ENCODE data around the gene EN2.

EN2 gene

GRCh38 chr7:155414547-155415492, 43.1 kb upstream of the EN2 start:
- DNase-seq (ENCODE audit: low read depth) = no peak
- no peak overlapping the region for H3K4me3 ChIP-seq (ENCODE audit: low read length)
- TF ChIP-seq CTCF (conservative IDR thresholded peaks at IDR 0.05; ENCODE audit: low read length) = no peak

DNA sequence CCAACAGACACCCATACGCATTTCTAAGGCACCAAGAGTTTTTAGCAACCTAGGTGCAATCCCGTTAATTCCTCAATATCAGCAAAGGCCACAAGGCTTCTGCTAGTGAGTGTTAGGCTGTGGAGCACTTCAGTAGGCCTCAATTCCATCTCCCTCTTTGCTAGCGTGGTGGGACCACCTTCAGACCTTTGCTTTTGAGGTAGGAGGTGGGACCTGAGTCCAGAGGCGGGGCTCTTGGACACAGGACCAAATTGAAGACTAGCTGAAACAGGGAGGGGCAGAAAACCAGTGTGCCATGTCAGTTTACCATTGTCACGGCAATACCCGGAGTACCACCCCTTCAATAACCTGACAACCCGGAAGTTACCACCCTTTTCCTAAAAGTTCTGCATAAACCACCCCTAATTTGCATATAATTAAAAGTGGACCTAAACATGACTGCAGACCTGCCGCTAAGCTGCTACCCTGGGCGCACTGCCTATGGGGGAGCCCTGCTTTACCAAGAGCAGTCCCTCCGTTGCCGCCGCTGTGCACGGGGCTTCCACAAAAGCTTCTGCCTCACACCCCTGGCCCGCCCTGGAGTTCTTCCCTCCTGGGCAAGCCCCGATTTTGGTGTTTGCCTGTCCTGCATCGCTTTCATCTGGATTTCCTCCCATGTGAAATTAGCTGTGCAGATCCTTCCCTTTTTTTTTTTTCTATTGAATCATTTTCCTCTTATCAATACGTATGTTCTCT, 41.1 kb upstream of the EN2 start:
- H3K4me3 ChIP-seq (ENCODE audit: low read length) = no peak overlapping the region
- no peak for TF ChIP-seq CTCF (conservative IDR thresholded peaks at IDR 0.05; ENCODE audit: low read length)
- DNase-seq (ENCODE audit: low read depth) = no peak

DNA sequence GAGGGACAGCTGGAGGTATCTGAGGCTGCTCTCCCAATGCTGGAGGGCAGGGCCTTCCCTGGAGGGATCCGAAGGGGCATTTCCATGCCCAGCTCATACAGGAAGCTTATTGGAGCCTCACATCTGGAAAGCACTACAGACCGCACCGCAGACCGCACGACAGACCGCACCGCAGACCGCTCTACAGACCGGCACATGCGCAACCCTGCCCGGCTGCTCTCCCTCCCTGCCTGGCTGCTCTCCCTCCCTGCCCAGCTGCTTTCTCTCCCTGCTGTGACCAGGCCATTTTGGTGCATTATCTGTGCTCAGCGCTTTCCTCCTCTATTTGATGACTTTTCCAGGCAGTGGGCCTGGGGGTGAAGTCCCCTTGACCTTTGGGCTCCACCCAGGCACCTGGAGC, 39.6 kb upstream of the EN2 start:
- H3K4me3 ChIP-seq (ENCODE audit: low read length) = no peak overlapping the region
- DNase-seq (ENCODE audit: low read depth) = no peak
- no peak for TF ChIP-seq CTCF (conservative IDR thresholded peaks at IDR 0.05; ENCODE audit: low read length)

DNA sequence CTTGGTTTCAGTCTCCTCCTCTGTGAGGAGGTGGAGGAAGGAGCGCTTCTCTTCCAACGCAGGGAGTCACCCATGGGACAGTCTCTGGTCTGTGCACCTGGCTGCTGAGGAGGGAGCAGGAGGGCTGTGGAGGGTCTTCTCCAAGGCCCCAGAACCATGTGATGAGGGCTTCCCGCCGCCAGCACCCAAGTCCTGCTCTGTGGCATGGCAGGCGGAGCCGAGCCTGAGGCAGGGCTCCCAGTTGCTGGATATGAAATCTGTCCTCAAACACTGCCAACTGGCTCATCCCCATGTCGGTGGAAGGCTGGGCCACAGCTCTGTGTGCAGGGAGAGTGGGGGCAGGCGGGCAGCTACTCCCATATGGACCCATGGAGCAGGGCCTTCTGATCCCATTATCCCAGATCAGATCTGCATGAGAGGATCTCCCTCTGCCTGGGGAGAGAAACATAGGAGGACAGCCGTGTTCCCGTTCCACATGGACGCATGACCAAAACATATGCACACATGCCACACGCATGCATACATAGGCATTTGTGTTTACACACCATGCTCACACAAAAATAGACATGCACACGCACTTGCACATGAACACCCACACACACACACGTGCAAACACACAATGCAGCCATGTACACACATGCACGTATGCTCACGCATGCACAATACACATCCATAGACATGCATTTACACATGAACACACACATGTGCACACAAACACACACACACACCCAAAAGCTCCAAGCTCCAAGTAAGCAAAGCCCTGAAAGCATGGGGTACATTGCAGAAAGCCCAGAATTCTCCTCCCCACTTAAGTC, 38.8 kb upstream of the EN2 start:
- no peak for TF ChIP-seq CTCF (conservative IDR thresholded peaks at IDR 0.05; ENCODE audit: low read length)
- no peak overlapping the region for H3K4me3 ChIP-seq (ENCODE audit: low read length)
- no peak for DNase-seq (ENCODE audit: low read depth)

DNA sequence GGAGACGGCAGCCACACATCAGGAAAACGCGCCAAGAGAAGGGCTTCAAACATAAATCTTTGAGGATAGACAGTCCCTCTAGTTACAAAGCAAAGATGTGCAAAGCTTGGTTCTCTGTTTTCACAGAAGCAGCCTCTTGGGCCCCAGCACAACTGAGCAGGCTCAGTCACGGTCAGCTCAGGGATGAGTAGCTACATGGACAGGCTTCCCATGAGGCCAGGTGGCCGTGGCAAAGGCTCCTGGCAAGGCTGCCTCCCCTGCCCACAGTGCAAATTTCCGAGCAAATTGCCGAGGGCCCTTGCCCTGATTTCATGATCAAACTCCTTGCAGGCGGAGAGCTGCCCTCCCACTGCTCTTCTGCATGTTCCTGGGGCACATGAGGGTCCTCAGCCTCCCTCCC, 37.8 kb upstream of the EN2 start:
- no peak for TF ChIP-seq CTCF (conservative IDR thresholded peaks at IDR 0.05; ENCODE audit: low read length)
- no peak for DNase-seq (ENCODE audit: low read depth)
- H3K4me3 ChIP-seq (ENCODE audit: low read length) = no peak overlapping the region

DNA sequence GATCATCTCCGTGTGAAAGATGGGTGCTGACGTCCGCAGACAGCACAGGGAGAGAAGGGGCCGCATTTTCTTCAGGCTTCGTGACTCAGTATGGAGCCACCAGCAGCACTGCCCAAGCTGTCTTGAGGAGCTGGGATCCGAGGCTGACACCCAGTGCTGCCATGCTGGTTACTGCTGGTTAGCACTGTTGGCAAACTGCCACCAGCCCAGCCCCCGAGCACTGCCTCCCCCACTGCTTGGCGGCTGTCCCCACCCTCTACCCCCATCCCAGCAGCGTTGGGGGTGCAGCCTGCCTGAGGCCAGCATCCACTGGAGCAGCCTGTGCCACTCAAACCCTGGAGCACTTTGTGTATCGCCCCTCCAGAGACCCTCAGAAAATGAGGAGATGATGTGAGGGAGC, 35.8 kb upstream of the EN2 start:
- no peak overlapping the region for H3K4me3 ChIP-seq (ENCODE audit: low read length)
- TF ChIP-seq CTCF (conservative IDR thresholded peaks at IDR 0.05; ENCODE audit: low read length) = no peak
- DNase-seq (ENCODE audit: low read depth) = no peak
